GM23248 (cell line): ENCODE data around the gene CSNK2A3.

Experiments used
- EZH2 ChIP-seq: fragments of 200-600 bp; sonication (generic); IDR thresholded peaks from 2 replicates; pipeline ENCODE4 v1.6.1; 2018; ENCODE audit warnings: antibody characterized with exemption, mild to moderate bottlenecking; ENCODE audit not compliant: insufficient read depth, poor library complexity, severe bottlenecking
- EZH2phosphoT487 ChIP-seq: fragments of 200-600 bp; sonication (generic); IDR thresholded peaks from 2 replicates; pipeline ENCODE4 v1.6.1; 2018; ENCODE audit warnings: antibody characterized with exemption, moderate library complexity, mild to moderate bottlenecking, low read depth; ENCODE audit not compliant: insufficient read depth

GRCh38 chr11:11313426-11313825, 39.6 kb downstream of the CSNK2A3 start:
- TF ChIP-seq EZH2phosphoT487 (no peak), EZH2 (no peak)
